GM23248 (cell line): ENCODE results near the gene NNT. TPM values are rescaled to one million over a fixed set of nuclear protein-coding genes. Genes with fewer than 3 reads are reported as not detected.
"Not testable (repeated sequence)": the region's sequence is repeated elsewhere in the genome, so short reads cannot be mapped to it uniquely, and the experiment has no call there.

Experiments used
- DNase-seq: peaks from one replicate; pipeline ENCODE4 v3.0.0-alpha.2; 2015
- H2AFZ ChIP-seq: fragments of 200-600 bp; sonication (generic); 2 replicates; pipeline ENCODE4 v1.6.1; 2016; ENCODE audit warnings: antibody characterized with exemption
- H3F3A ChIP-seq: fragments of 200-600 bp; sonication (generic); 2 replicates; pipeline ENCODE4 v1.6.1; 2016; ENCODE audit warnings: mild to moderate bottlenecking, antibody characterized with exemption, mixed run types; ENCODE audit not compliant: insufficient read depth
- H3K27ac ChIP-seq: fragments of 200-600 bp; sonication (generic); 2 replicates; pipeline ENCODE4 v1.5.1; 2016; ENCODE audit warnings: mild to moderate bottlenecking
- H3K27me3 ChIP-seq: fragments of 200-600 bp; sonication (generic); replicated peaks from 2 replicates; pipeline ENCODE4 v1.6.1; 2016; ENCODE audit warnings: mild to moderate bottlenecking; ENCODE audit not compliant: insufficient read depth
- H3K36me3 ChIP-seq: fragments of 200-600 bp; sonication (generic); 2 replicates; pipeline ENCODE4 v1.6.1; 2016; ENCODE audit warnings: low read depth, mild to moderate bottlenecking
- H3K4me1 ChIP-seq: fragments of 200-600 bp; sonication (generic); 2 replicates; pipeline ENCODE4 v1.6.1; 2016; ENCODE audit warnings: mild to moderate bottlenecking; ENCODE audit not compliant: insufficient read depth
- H3K4me2 ChIP-seq: fragments of 200-600 bp; sonication (generic); one replicate; pipeline ENCODE4 v1.6.1; 2016; ENCODE audit warnings: mild to moderate bottlenecking; ENCODE audit not compliant: unreplicated experiment
- H3K4me3 ChIP-seq: fragments of 200-600 bp; sonication (generic); 2 replicates; pipeline ENCODE4 v1.5.1; 2016; ENCODE audit warnings: mild to moderate bottlenecking
- H3K79me2 ChIP-seq: fragments of 200-600 bp; sonication (generic); 2 replicates; pipeline ENCODE4 v1.6.1; 2016; ENCODE audit warnings: mild to moderate bottlenecking; ENCODE audit not compliant: insufficient read depth
- H3K9ac ChIP-seq: fragments of 200-600 bp; sonication (generic); 2 replicates; pipeline ENCODE4 v1.6.1; 2016; ENCODE audit warnings: mild to moderate bottlenecking
- H3K9me2 ChIP-seq: fragments of 200-600 bp; sonication (generic); 2 replicates; pipeline ENCODE4 v1.6.1; 2016; ENCODE audit warnings: mixed run types, mild to moderate bottlenecking, moderate library complexity; ENCODE audit not compliant: insufficient read depth
- H3K9me3 ChIP-seq: fragments of 200-600 bp; sonication (generic); one replicate; pipeline ENCODE4 v1.6.1; 2017; ENCODE audit warnings: low read depth
- H4K20me1 ChIP-seq: fragments of 200-600 bp; sonication (generic); 2 replicates; pipeline ENCODE4 v1.6.0; 2016; ENCODE audit not compliant: insufficient read depth
- EZH2 ChIP-seq: fragments of 200-600 bp; sonication (generic); IDR thresholded peaks from 2 replicates; pipeline ENCODE4 v1.6.1; 2018; ENCODE audit warnings: antibody characterized with exemption, mild to moderate bottlenecking; ENCODE audit not compliant: insufficient read depth, poor library complexity, severe bottlenecking
- EZH2phosphoT487 ChIP-seq: fragments of 200-600 bp; sonication (generic); IDR thresholded peaks from 2 replicates; pipeline ENCODE4 v1.6.1; 2018; ENCODE audit warnings: antibody characterized with exemption, moderate library complexity, mild to moderate bottlenecking, low read depth; ENCODE audit not compliant: insufficient read depth
- WGBS, 2 experiments: methylation state at CpG; one replicate each; pipeline ENCODE4 v1.1.6; 2015 to 2017; ENCODE audit warnings: low lambda C conversion rate in 2 of 2, low coverage in 1 of 2; ENCODE audit errors: missing lambda C conversion rate in 2 of 2; 5-methylcytosine and 5-hydroxymethylcytosine counted together
- in situ Hi-C: fragments of 300-500 bp; cut with MboI; formaldehyde crosslinking; loops from 2 replicates; pipeline ENCODE4 v1.15.0; 2020
- polyA plus RNA-seq: library from polyadenylated mRNA; unstranded; fragments of >200 nt; fragmentation: Nextera tagmentation; extraction: Ambion mirVana; gene quantifications from 2 replicates; pipeline ENCODE4 v1.2.1, GENCODE V29; 2016
- total RNA-seq: library from RNA; depleted of rRNA; stranded (reverse); fragments of >200 nt; shearing (Covaris generic); gene quantifications from 2 replicates; pipeline ENCODE4 v1.2.3, GENCODE V29; 2014

NNT gene
- total and polyA plus RNA-seq, 2 experiments from 2014 or later: 33.9 to 47.2 TPM

GRCh38 chr5:43571237-43571636 lies 31.7 kb upstream of the NNT start:
- Histone ChIP-seq H3K9me2 (peaks cover 5% of the 10 kb centered on the region; the same call in 1 of the 2 replicates), H3K4me1 (peaks cover 19% of the 10 kb centered on the region), H3K9ac (peak overlapping the region; percentile 64), H2AFZ (peak overlapping the region; percentile 81), H3K36me3 (no peaks in the 10 kb centered on the region), H3F3A (peaks cover 5% of the 10 kb centered on the region; the same call in 1 of the 2 replicates), H4K20me1 (no peaks in the 10 kb centered on the region), H3K27me3 (no peaks in the 10 kb centered on the region), H3K27ac (no peak overlapping the region), H3K79me2 (no peaks in the 10 kb centered on the region), H3K4me2 (peak overlapping the region; percentile 83), H3K4me3 (peak overlapping the region; percentile 70), H3K9me3 (no peaks in the 10 kb centered on the region)
- WGBS, 2 experiments: 62 to 63% methylated on average over 5 of the region's 5 CpGs
- TF ChIP-seq EZH2 (no peak), EZH2phosphoT487 (no peak)
- in situ Hi-C loops: no loop called here
- DNase-seq: peak; percentile 42

DNA sequence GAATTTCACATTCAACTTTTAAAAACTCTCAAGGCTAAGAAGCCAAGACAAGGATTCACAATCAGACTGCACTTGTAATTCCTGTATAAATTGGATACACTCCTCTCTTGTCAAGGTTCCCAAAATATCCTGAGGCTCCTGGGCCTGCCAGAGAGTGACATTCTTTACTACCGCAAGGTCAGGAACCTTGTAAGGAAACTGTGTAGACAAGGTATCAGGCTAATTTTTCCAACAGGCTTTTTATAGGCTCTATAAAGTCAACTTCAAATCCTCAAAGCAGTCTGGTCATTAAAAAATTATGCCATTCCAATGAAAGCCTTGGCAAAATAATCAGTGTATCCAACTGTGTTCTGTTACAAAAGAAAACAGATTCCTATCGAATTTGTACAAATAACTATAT lies 30.6 kb upstream of the NNT start:
- Histone ChIP-seq H4K20me1 (no peaks in the 10 kb centered on the region), H3K9me2 (peaks cover 5% of the 10 kb centered on the region; the same call in 1 of the 2 replicates), H3K4me3 (no peak overlapping the region), H2AFZ (peak overlapping the region; percentile 81), H3K36me3 (no peaks in the 10 kb centered on the region), H3K27ac (peak overlapping the region; percentile 13; the same call in 1 of the 2 replicates), H3K4me2 (no peak overlapping the region), H3K27me3 (no peaks in the 10 kb centered on the region), H3K9me3 (no peaks in the 10 kb centered on the region), H3F3A (peaks cover 5% of the 10 kb centered on the region; the same call in 1 of the 2 replicates), H3K4me1 (peaks cover 19% of the 10 kb centered on the region), H3K79me2 (no peaks in the 10 kb centered on the region), H3K9ac (peak overlapping the region; percentile 64; the same call in 1 of the 2 replicates)
- in situ Hi-C loops: no loop called here
- TF ChIP-seq EZH2 (no peak), EZH2phosphoT487 (no peak)
- WGBS, 2 experiments: 36 to 37% methylated on average over 2 of the region's 2 CpGs
- DNase-seq: peak; percentile 26

- Histone ChIP-seq H4K20me1 (no peaks in the 10 kb centered on the region), H3K27me3 (no peaks in the 10 kb centered on the region), H3K9ac (peak overlapping the region; percentile 64; the same call in 1 of the 2 replicates), H3K36me3 (no peaks in the 10 kb centered on the region), H2AFZ (peak overlapping the region; percentile 68), H3K4me3 (no peak overlapping the region), H3F3A (peaks cover 5% of the 10 kb centered on the region; the same call in 1 of the 2 replicates), H3K27ac (peak overlapping the region; percentile 19; the same call in 1 of the 2 replicates), H3K79me2 (no peaks in the 10 kb centered on the region), H3K9me2 (peaks cover 5% of the 10 kb centered on the region; the same call in 1 of the 2 replicates), H3K9me3 (no peaks in the 10 kb centered on the region), H3K4me2 (no peak overlapping the region), H3K4me1 (peaks cover 19% of the 10 kb centered on the region)
- in situ Hi-C loops: no loop called here
- WGBS, 2 experiments: 5 to 14% methylated on average over 1 of the region's 1 CpG
- peak; percentile 49 for DNase-seq
- TF ChIP-seq EZH2phosphoT487: no peak
- no peak for TF ChIP-seq EZH2
Observed at GRCh38 chr5:43573058-43573457, 29.9 kb upstream of the NNT start.

- H4K20me1 ChIP-seq, H3K4me1 ChIP-seq, H3K9ac ChIP-seq, H3K4me3 ChIP-seq, H3K9me3 ChIP-seq, H3K27me3 ChIP-seq, H3K4me2 ChIP-seq, H2AFZ ChIP-seq, H3K79me2 ChIP-seq, H3K36me3 ChIP-seq, H3K9me2 ChIP-seq, in situ Hi-C loops, H3K27ac ChIP-seq, DNase-seq, H3F3A ChIP-seq: not testable (repeated sequence)
- 88 to 92% methylated on average over 10 of the region's 10 CpGs for WGBS, 2 experiments
Observed at GRCh38 chr5:43580402-43581210, 22.4 kb upstream of the NNT start.
